Measurements from ENCODE around the gene SLC5A12. TPM values are rescaled to one million over a fixed set of nuclear protein-coding genes. Genes with fewer than 3 reads are reported as not detected.

The SLC5A12 gene
- total RNA-seq, 1 experiment from 2014 or later, result not detected

- H3K36me3 ChIP-seq (ENCODE audit: control insufficient read depth, insufficient read depth, low read length), result no peaks in the 10 kb centered on the region
- H3K4me1 ChIP-seq (ENCODE audit: control insufficient read depth, insufficient read depth, low read length), result no peaks in the 10 kb centered on the region
- no peaks in the 10 kb centered on the region for H3K9me3 ChIP-seq (ENCODE audit: control insufficient read depth, insufficient read depth, low read depth, low read length)
- POLR2A ChIA-PET, result no interaction called here
- H3K4me3 ChIP-seq (ENCODE audit: low read depth in 2 of 2, low read length in 2 of 2), result no peak overlapping the region
- TF ChIP-seq CTCF (IDR thresholded peaks at IDR 0.05), result no peak
- intact Hi-C loops (cut with micrococcal nuclease; ENCODE audit: unreplicated experiment) (no loop called here), in situ Hi-C loops (cut with HindIII; ENCODE audit: low pct_unique_long_range_greater_than_20kb, low sequenced_read_pairs) (no loop called here)
- BruUV-seq (replicated peaks), result no TSS peak
- DNase-seq (ENCODE audit: low read depth, low spot score) (no peak), ATAC-seq (no peak)
- no peak overlapping the region for H3K27ac ChIP-seq (ENCODE audit: low read length)
- CTCF ChIA-PET, result no interaction called here
- H3K27me3 ChIP-seq (ENCODE audit: control insufficient read depth, insufficient read depth, low read length), result no peaks in the 10 kb centered on the region
These were observed 44.3 kb downstream of the SLC5A12 start for GRCh38 chr11:26677566-26677965.

GRCh38 chr11:26676641-26677040 lies 45.2 kb downstream of the SLC5A12 start:
- Histone ChIP-seq H3K27ac (ENCODE audit: low read length) (no peak overlapping the region), H3K27me3 (ENCODE audit: control insufficient read depth, insufficient read depth, low read length) (no peaks in the 10 kb centered on the region), H3K36me3 (ENCODE audit: control insufficient read depth, insufficient read depth, low read length) (no peaks in the 10 kb centered on the region), H3K4me3 (ENCODE audit: low read depth in 2 of 2, low read length in 2 of 2) (no peak overlapping the region), H3K4me1 (ENCODE audit: control insufficient read depth, insufficient read depth, low read length) (no peaks in the 10 kb centered on the region), H3K9me3 (ENCODE audit: control insufficient read depth, insufficient read depth, low read depth, low read length) (no peaks in the 10 kb centered on the region)
- ATAC-seq, result no peak
- intact Hi-C loops (cut with micrococcal nuclease; ENCODE audit: unreplicated experiment), result no loop called here
- ChIA-PET CTCF (no interaction called here), POLR2A (no interaction called here)
- DNase-seq (ENCODE audit: low read depth, low spot score), result no peak
- in situ Hi-C loops (cut with HindIII; ENCODE audit: low pct_unique_long_range_greater_than_20kb, low sequenced_read_pairs), result no loop called here
- TF ChIP-seq SIN3A (IDR thresholded peaks at IDR 0.05; ENCODE audit: borderline replicate concordance, insufficient read depth, low read depth, low read length), result no peak
- no peak for TF ChIP-seq CTCF (IDR thresholded peaks at IDR 0.05)
- TF ChIP-seq TCF7L2 (IDR thresholded peaks at IDR 0.05; ENCODE audit: low read depth, low read length), result no peak
- no peak for TF ChIP-seq POLR2AphosphoS5 (IDR thresholded peaks at IDR 0.05; ENCODE audit: low read depth, low read length)
- TF ChIP-seq REST (IDR thresholded peaks at IDR 0.05; ENCODE audit: insufficient read depth in 1 of 2, low read depth in 2 of 2, low read length in 1 of 2), result no peak
- BruUV-seq (replicated peaks), result no TSS peak
